K562 (cell line): ENCODE results near the gene KLHL24. TPM values are rescaled to one million over a fixed set of nuclear protein-coding genes. Genes with fewer than 3 reads are reported as not detected.

Source experiments
- ADNP ChIP-seq: fragments of 200-800 bp; sonication (Bioruptor generic); IDR thresholded peaks from 2 replicates; pipeline ENCODE4 v1.6.1; 2016; ENCODE audit warnings: missing genetic modification characterization, missing compliant biosample characterization
- BDP1 ChIP-seq: IDR thresholded peaks from 3 replicates; pipeline ENCODE4 v1.6.1; 2011; ENCODE audit not compliant: insufficient read length, insufficient read depth
- DIDO1 ChIP-seq: fragments of 450-650 bp; IDR thresholded peaks from 2 replicates; pipeline ENCODE4 v1.6.1; 2016; ENCODE audit warnings: low read depth, missing biosample characterization, missing genetic modification characterization
- EGR1 ChIP-seq: fragments of 450-650 bp; conservative IDR thresholded peaks from 2 replicates; pipeline ENCODE4 v1.6.1; 2017; ENCODE audit warnings: mild to moderate bottlenecking
- ELK3 ChIP-seq: fragments of 450-650 bp; formaldehyde crosslinking; IDR thresholded peaks from 2 replicates; pipeline ENCODE4 v1.4.0; 2020; ENCODE audit warnings: mild to moderate bottlenecking
- EP400 ChIP-seq: fragments of 450-650 bp; IDR thresholded peaks from 2 replicates; pipeline ENCODE4 v1.6.1; 2017; ENCODE audit warnings: antibody characterized with exemption, mild to moderate bottlenecking, moderate library complexity
- HNRNPUL1 ChIP-seq: fragments of 200-400 bp; formaldehyde crosslinking; IDR thresholded peaks from 2 replicates; pipeline ENCODE4 v1.6.1; 2017; ENCODE audit warnings: low read length
- JUNB ChIP-seq: fragments of 450-650 bp; formaldehyde crosslinking; conservative IDR thresholded peaks from 2 replicates; pipeline ENCODE4 v1.4.0; 2020; ENCODE audit warnings: mild to moderate bottlenecking
- MECOM ChIP-seq: fragments of 250-450 bp; sonication (Bioruptor Pico); IDR thresholded peaks from 2 replicates; pipeline ENCODE4 v1.8.0; 2022; ENCODE audit warnings: inconsistent platforms
- NR1H2 ChIP-seq: sonication (generic); formaldehyde crosslinking; IDR thresholded peaks from 2 replicates; pipeline ENCODE4 v1.4.0; 2020; ENCODE audit warnings: mild to moderate bottlenecking, missing genetic modification reagents
- NRF1 ChIP-seq, 2 experiments: fragments of 450-650 bp; IDR thresholded peaks in 1 of 2; conservative IDR thresholded peaks in 1 of 2; 2 replicates each; pipeline ENCODE4 v1.6.1; 2014; ENCODE audit warnings: mild to moderate bottlenecking in 2 of 2
- POU5F1 ChIP-seq: fragments of 150-350 bp; IDR thresholded peaks from 2 replicates; pipeline ENCODE4 v1.6.1; 2014; ENCODE audit warnings: borderline replicate concordance, low read length, low read depth, mild to moderate bottlenecking; ENCODE audit not compliant: partially characterized antibody
- SRSF1 ChIP-seq: fragments of 200-400 bp; formaldehyde crosslinking; IDR thresholded peaks from 2 replicates; pipeline ENCODE4 v1.6.1; 2017; ENCODE audit warnings: mild to moderate bottlenecking, low read depth, low read length, moderate library complexity
- TBL1XR1 ChIP-seq, 2 experiments: IDR thresholded peaks; 2 replicates each; pipeline ENCODE4 v1.6.1; 2012; ENCODE audit warnings: improper control_type of control experiment in 2 of 2, low read length in 2 of 2, mild to moderate bottlenecking in 1 of 2
- ZKSCAN1 ChIP-seq: fragments of 150-350 bp; IDR thresholded peaks from 2 replicates; pipeline ENCODE4 v1.6.1; 2016; ENCODE audit warnings: low read depth, low read length
- ZNF23 ChIP-seq: fragments of 250-450 bp; sonication (Bioruptor Pico); IDR thresholded peaks from 2 replicates; pipeline ENCODE4 v1.4.0; 2020; ENCODE audit warnings: mild to moderate bottlenecking
- ZNF407 ChIP-seq: fragments of 450-650 bp; IDR thresholded peaks from 2 replicates; pipeline ENCODE4 v1.6.1; 2016; ENCODE audit warnings: low read depth
- polyA plus RNA-seq, 8 experiments: library from polyadenylated mRNA; depleted of rRNA in 4 of 8; stranded (reverse) in 5 of 8; unstranded in 3 of 8; fragments of >200 nt; fragmentation: Nextera tagmentation in 2 of 8; fragmentation: Illumina TruSeq in 1 of 8; extraction: Ambion mirVana in 2 of 8; extraction: Trizol in 1 of 8; gene quantifications; 2 replicates each; pipeline versions ENCODE4 v1.2.1 to v1.2.3, GENCODE V29; 2011 to 2014; ENCODE audit warnings: inconsistent platforms in 1 of 8, missing spikeins in 1 of 8
- total RNA-seq, 7 experiments: library from RNA; depleted of rRNA in 6 of 7; stranded (reverse); fragments of >200 nt in 6 of 7; fragmentation: Illumina TruSeq in 2 of 7; extraction: Trizol in 2 of 7; gene quantifications; 2 replicates each; pipeline versions ENCODE4 v1.2.1 to v1.2.3, GENCODE V29; 2011 to 2021; ENCODE audit warnings: low replicate concordance in 1 of 7
- TF ChIP-seq, protein P1 (sequence below): sonication (generic); formaldehyde crosslinking; IDR thresholded peaks from 2 replicates; pipeline ENCODE4 v1.8.0; 2022; ENCODE audit warnings: mild to moderate bottlenecking, low read depth, missing genetic modification reagents

The KLHL24 gene
- total and polyA plus RNA-seq, 9 of the 15 experiments (the other 6 are each of a cell fraction or from before 2014, with no cell fraction given), result 3.3 to 21.2 (median 14.2) TPM

DNA sequence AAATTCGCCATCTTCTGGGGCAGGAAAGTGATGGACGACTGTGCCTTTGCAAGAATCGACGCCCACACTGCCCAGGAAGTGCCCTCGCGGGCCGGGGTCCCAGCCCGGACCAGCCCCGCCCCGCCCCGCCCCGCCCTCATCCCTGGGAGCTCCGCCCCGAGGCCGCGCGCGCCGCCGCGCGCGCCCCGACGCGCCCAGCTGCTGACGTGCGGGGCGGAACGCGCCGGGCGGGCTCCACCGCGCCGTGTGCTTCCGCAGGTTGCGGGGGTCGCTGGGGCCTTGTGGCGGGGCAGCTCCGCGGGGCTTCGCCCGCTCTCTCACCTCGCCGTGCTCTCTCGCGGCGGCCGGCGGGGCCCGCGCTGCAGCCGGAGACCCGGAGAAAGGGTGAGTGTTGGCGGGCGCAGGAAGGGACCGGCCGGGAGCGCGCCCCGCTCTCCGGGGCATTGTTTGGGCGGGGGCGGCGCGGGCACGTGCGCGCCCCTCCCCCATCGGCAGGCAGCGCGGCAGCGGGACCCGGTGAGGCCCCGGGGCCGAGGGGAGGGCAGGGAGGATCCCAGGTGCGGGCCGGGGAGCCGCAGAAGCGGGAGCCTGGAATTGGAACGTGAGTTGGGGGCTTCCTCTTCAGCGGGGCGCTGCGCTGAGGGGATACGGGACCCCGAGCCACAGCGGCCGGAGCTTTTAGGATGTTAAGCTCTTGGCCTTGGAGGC is 62.3 kb downstream of the KLHL24 start, which contains the start of gene YEATS2 (continued):
- TF ChIP-seq ADNP (no peak), POU5F1 (no peak), JUNB (CRISPR knock-in tag) (no peak), ZKSCAN1 (no peak), HNRNPUL1 (no peak), TBL1XR1 (IDR thresholded peaks at IDR 0.05; ENCODE audit: low read length in 2 of 2) (no peak), EP400 (peak; percentile 60; the same call in 1 of the 2 replicates), ELK3 (no peak), MECOM (CRISPR knock-in tag) (no peak), BDP1 (no peak), NRF1 (conservative IDR thresholded peaks at IDR 0.05 in 1 of 2, IDR thresholded peaks at IDR 0.05 in 1 of 2) (peak in 1 of 2 experiments; percentile 41; a peak in 2 of 4 replicates), EGR1 (peak; percentile 73), SRSF1 (no peak), ZNF407 (no peak), NR1H2 (CRISPR knock-in tag) (no peak), ZNF23 (CRISPR knock-in tag) (no peak), DIDO1 (tag) (no peak)
- TF ChIP-seq, protein P1, sequence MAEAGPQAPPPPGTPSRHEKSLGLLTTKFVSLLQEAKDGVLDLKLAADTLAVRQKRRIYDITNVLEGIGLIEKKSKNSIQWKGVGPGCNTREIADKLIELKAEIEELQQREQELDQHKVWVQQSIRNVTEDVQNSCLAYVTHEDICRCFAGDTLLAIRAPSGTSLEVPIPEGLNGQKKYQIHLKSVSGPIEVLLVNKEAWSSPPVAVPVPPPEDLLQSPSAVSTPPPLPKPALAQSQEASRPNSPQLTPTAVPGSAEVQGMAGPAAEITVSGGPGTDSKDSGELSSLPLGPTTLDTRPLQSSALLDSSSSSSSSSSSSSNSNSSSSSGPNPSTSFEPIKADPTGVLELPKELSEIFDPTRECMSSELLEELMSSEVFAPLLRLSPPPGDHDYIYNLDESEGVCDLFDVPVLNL (CRISPR knock-in tag), result no peak
